ENCODE data around the gene CA11. TPM values are rescaled to one million over a fixed set of nuclear protein-coding genes. Genes with fewer than 3 reads are reported as not detected.
A peak's percentile ranks its signal among the peaks of the same experiment; 100 is the strongest.

The CA11 gene
- total RNA-seq, 4 donors from 2014 or later: 7.3 to 37.5 (median 10.3) TPM

- H3K4me3 ChIP-seq (ENCODE audit: low read depth, poor library complexity, severe bottlenecking): no peak overlapping the region
- TF ChIP-seq POLR2A (IDR thresholded peaks at IDR 0.05) (no peak), CTCF (IDR thresholded peaks at IDR 0.05) (no peak)
- WGBS, 2 donors: 57 to 78% methylated on average over 6 of the region's 6 CpGs
- no peak for DNase-seq (ENCODE audit: low spot score in 2 of 2)
- intact Hi-C loops (cut with DNase I; ENCODE audit: low total_unique reads): no loop called here
Observed at GRCh38 chr19:48595833-48596232, 50.2 kb downstream of the CA11 start.

- WGBS, 2 donors: 81 to 91% methylated on average over 9 of the region's 9 CpGs
- intact Hi-C loops (cut with DNase I; ENCODE audit: low total_unique reads): no loop called here
- DNase-seq (ENCODE audit: low spot score in 2 of 2): no peak
- no peak overlapping the region for H3K4me3 ChIP-seq (ENCODE audit: low read depth, poor library complexity, severe bottlenecking)
- no peak for TF ChIP-seq POLR2A (IDR thresholded peaks at IDR 0.05)
Observed at GRCh38 chr19:48595171-48595570, 50.8 kb downstream of the CA11 start.

GRCh38 chr19:48591021-48591420, 55.0 kb downstream of the CA11 start:
- intact Hi-C loops (cut with DNase I; ENCODE audit: low total_unique reads): loop anchor here (5.0 kb wide), 1 partner anchor 149 kb away; no protein-coding TSS in a partner anchor
- TF ChIP-seq CTCF (IDR thresholded peaks at IDR 0.05): no peak
- no peak for TF ChIP-seq POLR2A (IDR thresholded peaks at IDR 0.05)
- no peak for DNase-seq (ENCODE audit: low spot score in 2 of 2)
- H3K4me3 ChIP-seq (ENCODE audit: low read depth, poor library complexity, severe bottlenecking): no peak overlapping the region
- WGBS, 2 donors: 88% methylated on average over 5 of the region's 5 CpGs

GRCh38 chr19:48588670-48589401, 57.2 kb downstream of the CA11 start:
- WGBS, 2 donors: 3 to 4% methylated on average over 35 to 36 of the region's 36 CpGs
- no peak overlapping the region for H3K4me3 ChIP-seq (ENCODE audit: low read depth, poor library complexity, severe bottlenecking)
- TF ChIP-seq CTCF (IDR thresholded peaks at IDR 0.05) (peak in 2 of 3 donors; percentile 45 to 94), POLR2A (IDR thresholded peaks at IDR 0.05) (no peak)
- peak; percentile 83 to 98 for DNase-seq (ENCODE audit: low spot score in 2 of 2)
- intact Hi-C loops (cut with DNase I; ENCODE audit: low total_unique reads): loop anchor here (5.0 to 10.0 kb wide), 2 partner anchors 87 to 264 kb away; partner anchors contain the start of gene EMP3

Other genes with a start within 250 kb of the CA11 start
- gene GRWD1, start 200.2 kb downstream of the CA11 start, total RNA-seq: 10 to 100 TPM; 33.3 to 44.4 (median 39.3) TPM
- gene KCNJ14, start 190.6 kb downstream of the CA11 start, total RNA-seq: 1 to 10 TPM in 3 of 4 donors, under 1 TPM in 1; 0.86 to 4.7 (median 1.4) TPM
- gene CYTH2, start 176.8 kb downstream of the CA11 start, total RNA-seq: 100 to 1,000 TPM in 1 of 4 donors, 10 to 100 TPM in 3; 67.7 to 162 (median 78.2) TPM
- gene LMTK3, start 134.4 kb downstream of the CA11 start, total RNA-seq: 1 to 10 TPM; 5.3 to 6.7 (median 5.8) TPM
- 100 to 1,000 TPM; 119 to 191 (median 166) TPM for gene SULT2B1, start 94.0 kb downstream of the CA11 start, total RNA-seq
- gene SPACA4, start 39.4 kb downstream of the CA11 start, total RNA-seq: 1 to 10 TPM in 2 of 4 donors, not detected in 2; 1.7 to 2.1 TPM
- 1 to 10 TPM in 2 of 4 donors, under 1 TPM in 2; 0.53 to 8.2 (median 3.8) TPM for gene FAM83E, start 31.1 kb downstream of the CA11 start, total RNA-seq
- gene RPL18, start 27.0 kb downstream of the CA11 start, total RNA-seq: 1,000 to 10,000 TPM; 3,252 to 5,828 (median 3,870) TPM
- gene SPHK2, start 26.7 kb downstream of the CA11 start, total RNA-seq: 1 to 10 TPM; 2.2 to 8.8 (median 6.1) TPM
- 10 to 100 TPM; 21.1 to 41.6 (median 24.8) TPM for gene DBP, start 8.8 kb downstream of the CA11 start, total RNA-seq
- gene NTN5, start 26.8 kb upstream of the CA11 start, total RNA-seq: 1 to 10 TPM in 1 of 4 donors, under 1 TPM in 2, not detected in 1; 0.47 to 1.9 (median 0.58) TPM
- gene FUT2, start 49.8 kb upstream of the CA11 start, total RNA-seq: 10 to 100 TPM in 3 of 4 donors, 1 to 10 TPM in 1; 8.5 to 14.9 (median 11.5) TPM
- under 1 TPM; 0.42 to 0.74 (median 0.63) TPM for gene MAMSTR, start 73.5 kb upstream of the CA11 start, total RNA-seq
- gene RASIP1, start 94.4 kb upstream of the CA11 start, total RNA-seq: 10 to 100 TPM in 2 of 4 donors, 1 to 10 TPM in 2; 4.7 to 16.8 (median 11.4) TPM
- not detected for gene IZUMO1, start 100.7 kb upstream of the CA11 start, total RNA-seq
- 1 to 10 TPM; 1.7 to 4.9 (median 3.5) TPM for gene FUT1, start 106.5 kb upstream of the CA11 start, total RNA-seq
- gene FGF21, start 109.3 kb upstream of the CA11 start, total RNA-seq: not detected
- gene BCAT2, start 164.8 kb upstream of the CA11 start, total RNA-seq: 10 to 100 TPM; 20.3 to 61.4 (median 38.6) TPM
- gene HSD17B14, start 190.3 kb upstream of the CA11 start, total RNA-seq: 1 to 10 TPM; 1.6 to 6.6 (median 5.4) TPM
- 1 to 10 TPM; 2.9 to 7.2 (median 6.3) TPM for gene PLEKHA4, start 222.4 kb upstream of the CA11 start, total RNA-seq
- gene PPP1R15A, start 226.2 kb upstream of the CA11 start, total RNA-seq: 100 to 1,000 TPM in 1 of 4 donors, 10 to 100 TPM in 3; 91.6 to 152 (median 97.5) TPM

Data from lower leg skin (tissue), 4 donors.